Omental fat pad (tissue), 4 donors: ENCODE data around the gene PARP2. TPM values are rescaled to one million over a fixed set of nuclear protein-coding genes. Genes with fewer than 3 reads are reported as not detected.
"Not testable (repeated sequence)": the region's sequence is repeated elsewhere in the genome, so short reads cannot be mapped to it uniquely, and the experiment has no call there.

ENCODE experiments used
- ATAC-seq: fragments of 150-250 bp; one replicate; pipeline ENCODE4 v1.9.1; 2016; ENCODE audit warnings: mild to moderate bottlenecking, moderate library complexity; ENCODE audit not compliant: low FRiP score
- DNase-seq: peaks from one replicate; pipeline ENCODE4 v3.0.0-alpha.2; 2019; ENCODE audit warnings: low spot score
- total RNA-seq, 4 donors: library from RNA; depleted of rRNA; stranded (reverse); fragments of >200 nt; gene quantifications; one replicate each; pipeline ENCODE4 v1.1.0, GENCODE V29; 2016
- TF ChIP-seq, protein P1 (sequence below), 3 donors: fragments of 450-650 bp; IDR thresholded peaks; one replicate each; pipeline ENCODE4 v1.5.1; 2016 to 2017; ENCODE audit warnings: antibody characterized with exemption in 3 of 3, mild to moderate bottlenecking in 3 of 3, moderate library complexity in 2 of 3

Gene PARP2
- total RNA-seq, 4 donors from 2014 or later: 4.3 to 12.9 (median 7.7) TPM

DNA sequence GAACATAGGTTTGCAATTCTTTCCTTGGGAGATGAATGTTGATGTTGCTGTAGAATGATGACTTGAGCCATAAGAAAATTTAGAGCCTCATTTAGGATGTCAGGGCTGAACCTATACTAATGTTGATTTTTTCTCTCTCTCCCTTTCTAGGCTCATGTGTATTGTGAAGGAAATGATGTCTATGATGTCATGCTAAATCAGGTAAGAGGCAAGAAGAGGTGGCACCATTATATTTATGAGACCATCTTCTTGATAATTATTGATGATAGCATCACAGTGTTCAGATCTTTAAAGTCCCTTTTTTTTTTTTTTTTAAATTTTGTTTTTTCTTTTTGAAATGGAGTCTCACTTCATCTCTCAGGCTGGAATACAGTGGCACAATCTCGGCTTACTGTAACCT lies 3.3 kb downstream of the PARP2 start:
- no peak for DNase-seq
- TF ChIP-seq, protein P1, sequence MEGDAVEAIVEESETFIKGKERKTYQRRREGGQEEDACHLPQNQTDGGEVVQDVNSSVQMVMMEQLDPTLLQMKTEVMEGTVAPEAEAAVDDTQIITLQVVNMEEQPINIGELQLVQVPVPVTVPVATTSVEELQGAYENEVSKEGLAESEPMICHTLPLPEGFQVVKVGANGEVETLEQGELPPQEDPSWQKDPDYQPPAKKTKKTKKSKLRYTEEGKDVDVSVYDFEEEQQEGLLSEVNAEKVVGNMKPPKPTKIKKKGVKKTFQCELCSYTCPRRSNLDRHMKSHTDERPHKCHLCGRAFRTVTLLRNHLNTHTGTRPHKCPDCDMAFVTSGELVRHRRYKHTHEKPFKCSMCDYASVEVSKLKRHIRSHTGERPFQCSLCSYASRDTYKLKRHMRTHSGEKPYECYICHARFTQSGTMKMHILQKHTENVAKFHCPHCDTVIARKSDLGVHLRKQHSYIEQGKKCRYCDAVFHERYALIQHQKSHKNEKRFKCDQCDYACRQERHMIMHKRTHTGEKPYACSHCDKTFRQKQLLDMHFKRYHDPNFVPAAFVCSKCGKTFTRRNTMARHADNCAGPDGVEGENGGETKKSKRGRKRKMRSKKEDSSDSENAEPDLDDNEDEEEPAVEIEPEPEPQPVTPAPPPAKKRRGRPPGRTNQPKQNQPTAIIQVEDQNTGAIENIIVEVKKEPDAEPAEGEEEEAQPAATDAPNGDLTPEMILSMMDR (IDR thresholded peaks at IDR 0.05): no peak
- no peak for ATAC-seq

DNA sequence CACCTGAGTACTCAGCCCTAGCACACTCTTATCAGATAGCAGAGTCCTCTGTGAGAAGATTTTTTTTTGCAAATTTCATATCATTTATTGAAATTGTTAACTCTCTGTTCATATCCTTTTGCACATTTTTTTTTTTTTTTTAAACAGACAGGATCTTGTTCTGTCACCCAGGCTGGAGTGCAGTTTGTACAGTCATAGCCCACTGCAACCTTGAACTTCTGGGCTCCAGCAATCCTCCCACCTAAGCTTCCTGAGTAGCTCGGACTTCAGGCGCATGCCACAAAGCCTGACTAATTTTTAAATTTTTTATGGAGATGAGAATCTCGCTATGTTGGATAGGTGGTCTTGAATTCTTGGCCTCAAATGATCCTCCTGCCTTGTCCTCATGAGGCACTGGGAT lies 4.3 kb downstream of the PARP2 start:
- DNase-seq (no peak), ATAC-seq (no peak)
- TF ChIP-seq, protein P1 (IDR thresholded peaks at IDR 0.05): no peak

DNA sequence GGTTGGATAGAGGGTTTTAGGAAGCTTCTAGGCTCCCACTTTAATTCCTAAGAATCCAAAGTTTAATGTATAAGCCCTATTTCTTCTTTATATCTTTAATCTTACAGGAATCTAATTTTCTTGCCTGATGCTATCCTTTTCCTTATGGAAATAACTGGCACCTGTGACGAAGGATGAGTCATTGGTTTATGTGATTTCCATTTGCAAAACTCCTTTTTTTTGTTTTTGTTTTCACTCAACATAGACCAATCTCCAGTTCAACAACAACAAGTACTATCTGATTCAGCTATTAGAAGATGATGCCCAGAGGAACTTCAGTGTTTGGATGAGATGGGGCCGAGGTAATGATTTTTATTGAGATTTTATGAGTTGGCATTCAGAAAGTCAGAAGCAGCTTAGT lies 6.8 kb downstream of the PARP2 start:
- ATAC-seq: no peak
- TF ChIP-seq, protein P1 (IDR thresholded peaks at IDR 0.05): no peak
- no peak for DNase-seq

DNA sequence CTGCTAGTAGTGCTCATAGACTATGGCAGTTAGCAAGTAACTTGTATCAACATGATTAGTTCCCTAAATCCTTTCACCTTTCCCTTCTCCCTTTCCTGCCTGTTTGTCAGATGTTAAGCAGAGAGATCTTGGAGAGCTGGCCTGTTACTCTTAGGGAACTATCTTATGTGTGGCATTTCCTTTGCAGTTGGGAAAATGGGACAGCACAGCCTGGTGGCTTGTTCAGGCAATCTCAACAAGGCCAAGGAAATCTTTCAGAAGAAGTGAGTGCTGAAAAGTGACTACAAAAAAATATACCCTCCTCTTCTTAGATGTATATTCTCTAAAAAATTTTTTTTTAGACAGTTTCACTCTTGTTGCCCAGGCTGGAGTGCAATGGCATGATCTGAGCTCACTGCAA lies 7.4 kb downstream of the PARP2 start:
- TF ChIP-seq, protein P1 (IDR thresholded peaks at IDR 0.05): no peak
- DNase-seq (no peak), ATAC-seq (no peak)

DNA sequence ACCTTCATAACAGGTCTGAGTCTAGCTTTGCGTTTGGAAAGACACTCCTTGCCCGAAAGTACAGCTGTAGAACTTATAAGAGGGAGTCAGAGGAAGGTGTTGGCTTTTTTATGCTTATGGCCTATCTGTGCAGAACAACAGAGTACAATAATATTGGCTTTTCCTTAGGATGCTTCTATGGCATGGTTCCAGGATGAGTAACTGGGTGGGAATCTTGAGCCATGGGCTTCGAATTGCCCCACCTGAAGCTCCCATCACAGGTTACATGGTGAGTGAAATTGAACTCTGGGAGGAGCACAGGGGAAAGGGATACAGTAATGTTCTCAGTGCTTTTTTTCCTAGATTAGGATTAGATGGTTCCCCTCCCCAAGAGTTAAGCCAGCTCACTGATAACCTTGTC lies 13.0 kb downstream of the PARP2 start:
- DNase-seq (no peak), ATAC-seq (no peak)
- TF ChIP-seq, protein P1 (IDR thresholded peaks at IDR 0.05): no peak

DNA sequence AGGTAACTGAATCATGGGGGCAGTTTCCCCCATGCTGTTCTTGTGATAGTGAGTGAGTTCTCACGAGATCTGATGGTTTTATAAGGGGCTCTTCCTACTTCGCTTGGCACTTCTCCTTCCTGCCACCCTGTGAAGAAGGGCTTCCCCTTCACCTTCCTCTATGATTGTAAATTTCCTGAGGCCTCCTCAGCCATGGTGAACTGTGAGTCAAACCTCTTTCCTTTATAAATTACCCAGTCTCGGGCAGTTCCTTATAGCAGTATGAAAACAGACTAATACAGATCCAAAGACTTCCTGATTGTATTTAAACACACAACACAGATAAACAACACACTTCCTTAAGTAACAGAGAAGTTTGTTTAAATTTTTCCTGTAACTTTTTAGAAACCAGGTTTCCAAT lies 15.0 kb downstream of the PARP2 start:
- not testable (repeated sequence) for DNase-seq, ATAC-seq

DNA sequence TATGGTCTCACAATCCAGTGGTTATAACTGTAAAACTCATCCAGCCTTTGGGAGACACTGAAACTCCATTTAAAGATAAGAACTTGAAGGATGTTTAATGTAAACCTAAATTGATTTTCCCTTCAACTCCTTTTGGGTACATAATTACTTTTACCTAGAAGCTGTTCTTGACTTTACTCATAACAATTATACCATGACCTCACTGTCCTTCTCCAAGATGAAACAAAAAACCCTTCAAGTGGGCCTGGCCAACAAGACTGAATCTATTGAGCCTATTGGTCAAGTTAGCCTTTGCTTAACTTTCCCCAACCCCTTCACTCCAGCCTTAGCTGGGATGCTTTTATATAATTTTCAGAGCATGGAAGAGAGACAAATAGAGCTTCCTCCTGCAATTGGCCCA lies 22.5 kb downstream of the PARP2 start:
- no peak for DNase-seq
- ATAC-seq: no peak
- TF ChIP-seq, protein P1 (IDR thresholded peaks at IDR 0.05): no peak

DNA sequence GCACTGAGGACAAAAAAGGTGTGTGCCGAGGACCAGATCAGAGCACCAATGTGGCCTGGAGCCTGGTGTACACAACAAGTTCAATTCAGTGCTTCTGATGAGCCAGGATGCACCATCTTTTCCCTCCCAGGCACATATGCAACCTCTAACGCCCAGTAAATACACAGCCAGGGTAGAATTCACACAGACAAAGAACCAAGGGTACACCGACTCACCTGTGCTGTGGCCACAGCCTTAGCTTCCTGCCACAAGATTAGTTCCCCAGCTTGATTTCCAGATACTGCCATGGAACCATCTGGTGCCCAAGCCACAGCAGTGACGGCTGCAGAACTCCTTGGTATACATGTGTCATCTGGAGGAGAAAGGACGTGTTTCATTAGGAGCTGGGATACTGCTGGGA lies 29.4 kb downstream of the PARP2 start:
- no peak for ATAC-seq
- DNase-seq: no peak
- TF ChIP-seq, protein P1 (IDR thresholded peaks at IDR 0.05): no peak
